Measurements from ENCODE around the gene FER. TPM values are rescaled to one million over a fixed set of nuclear protein-coding genes. Genes with fewer than 3 reads are reported as not detected.

Gene FER
- total RNA-seq, 4 donors from 2014 or later, result 13.4 to 30.0 (median 19.6) TPM

- TF ChIP-seq, protein P1, sequence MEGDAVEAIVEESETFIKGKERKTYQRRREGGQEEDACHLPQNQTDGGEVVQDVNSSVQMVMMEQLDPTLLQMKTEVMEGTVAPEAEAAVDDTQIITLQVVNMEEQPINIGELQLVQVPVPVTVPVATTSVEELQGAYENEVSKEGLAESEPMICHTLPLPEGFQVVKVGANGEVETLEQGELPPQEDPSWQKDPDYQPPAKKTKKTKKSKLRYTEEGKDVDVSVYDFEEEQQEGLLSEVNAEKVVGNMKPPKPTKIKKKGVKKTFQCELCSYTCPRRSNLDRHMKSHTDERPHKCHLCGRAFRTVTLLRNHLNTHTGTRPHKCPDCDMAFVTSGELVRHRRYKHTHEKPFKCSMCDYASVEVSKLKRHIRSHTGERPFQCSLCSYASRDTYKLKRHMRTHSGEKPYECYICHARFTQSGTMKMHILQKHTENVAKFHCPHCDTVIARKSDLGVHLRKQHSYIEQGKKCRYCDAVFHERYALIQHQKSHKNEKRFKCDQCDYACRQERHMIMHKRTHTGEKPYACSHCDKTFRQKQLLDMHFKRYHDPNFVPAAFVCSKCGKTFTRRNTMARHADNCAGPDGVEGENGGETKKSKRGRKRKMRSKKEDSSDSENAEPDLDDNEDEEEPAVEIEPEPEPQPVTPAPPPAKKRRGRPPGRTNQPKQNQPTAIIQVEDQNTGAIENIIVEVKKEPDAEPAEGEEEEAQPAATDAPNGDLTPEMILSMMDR (IDR thresholded peaks at IDR 0.05), result no peak
- TF ChIP-seq POLR2A (IDR thresholded peaks at IDR 0.05), result no peak
- no peak overlapping the region for H3K4me3 ChIP-seq
- no peak overlapping the region for H3K27ac ChIP-seq
- H3K9me3 ChIP-seq, result no peaks in the 10 kb centered on the region
- H3K27me3 ChIP-seq, result no peaks in the 10 kb centered on the region
- no peaks in the 10 kb centered on the region for H3K4me1 ChIP-seq
- no peak for DNase-seq
- WGBS, 2 donors, result 65 to 84% methylated on average over 6 to 8 of the region's 9 CpGs
- intact Hi-C loops (cut with DNase I), result no loop called here
- no peaks in the 10 kb centered on the region for H3K36me3 ChIP-seq
These were observed 475.8 kb downstream of the FER start for GRCh38 chr5:109223531-109223930.

DNA sequence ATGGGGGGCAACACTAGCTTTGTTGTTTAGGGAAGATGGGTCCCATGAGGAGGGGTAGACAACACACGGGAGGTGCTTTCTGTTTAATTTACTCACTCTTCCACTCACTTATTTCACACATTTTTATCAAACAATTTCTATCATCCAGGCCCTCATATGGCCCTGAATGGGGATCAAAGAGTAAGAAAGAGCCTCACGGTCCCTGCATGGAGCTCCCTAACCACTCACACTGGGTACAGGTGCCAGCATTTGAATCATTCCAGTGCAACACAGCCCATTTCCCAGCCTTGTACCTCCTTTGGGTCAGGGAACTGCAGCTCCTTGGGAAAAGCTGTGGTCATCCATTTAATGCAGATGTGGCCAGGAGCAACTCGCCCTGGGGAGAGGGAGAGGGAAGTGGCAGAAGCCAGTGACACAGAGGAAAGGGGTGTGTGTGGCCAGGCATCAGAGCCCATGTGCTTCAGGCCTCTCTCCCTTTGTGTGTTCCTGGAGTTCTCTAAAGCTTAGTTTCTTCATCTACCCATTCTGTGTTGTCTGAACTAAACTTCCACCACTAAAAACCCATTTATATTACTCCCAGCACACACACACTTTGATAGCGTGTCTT lies 476.7 kb downstream of the FER start:
- no peak for TF ChIP-seq POLR2A (IDR thresholded peaks at IDR 0.05)
- TF ChIP-seq, protein P1 (IDR thresholded peaks at IDR 0.05), result no peak
- Histone ChIP-seq H3K27me3 (no peaks in the 10 kb centered on the region), H3K27ac (no peak overlapping the region), H3K36me3 (no peaks in the 10 kb centered on the region), H3K9me3 (no peaks in the 10 kb centered on the region), H3K4me3 (no peak overlapping the region), H3K4me1 (no peaks in the 10 kb centered on the region)
- intact Hi-C loops (cut with DNase I), result no loop called here
- DNase-seq, result no peak
- WGBS, 2 donors, result 70 to 83% methylated on average over 4 of the region's 4 CpGs

- 64 to 68% methylated on average over 10 to 11 of the region's 11 CpGs for WGBS, 2 donors
- H3K4me3 ChIP-seq, result no peak overlapping the region
- no peak overlapping the region for H3K27ac ChIP-seq
- no peaks in the 10 kb centered on the region for H3K9me3 ChIP-seq
- intact Hi-C loops (cut with DNase I), result no loop called here
- TF ChIP-seq, protein P1 (IDR thresholded peaks at IDR 0.05), result no peak
- no peak for TF ChIP-seq POLR2A (IDR thresholded peaks at IDR 0.05)
- peaks cover 0 to 3% (median 0%) of the 10 kb centered on the region in 4 donors for H3K27me3 ChIP-seq
- H3K36me3 ChIP-seq, result no peaks in the 10 kb centered on the region
- H3K4me1 ChIP-seq, result no peaks in the 10 kb centered on the region
- no peak for DNase-seq
These were observed 478.3 kb downstream of the FER start for GRCh38 chr5:109225716-109226625.

DNA sequence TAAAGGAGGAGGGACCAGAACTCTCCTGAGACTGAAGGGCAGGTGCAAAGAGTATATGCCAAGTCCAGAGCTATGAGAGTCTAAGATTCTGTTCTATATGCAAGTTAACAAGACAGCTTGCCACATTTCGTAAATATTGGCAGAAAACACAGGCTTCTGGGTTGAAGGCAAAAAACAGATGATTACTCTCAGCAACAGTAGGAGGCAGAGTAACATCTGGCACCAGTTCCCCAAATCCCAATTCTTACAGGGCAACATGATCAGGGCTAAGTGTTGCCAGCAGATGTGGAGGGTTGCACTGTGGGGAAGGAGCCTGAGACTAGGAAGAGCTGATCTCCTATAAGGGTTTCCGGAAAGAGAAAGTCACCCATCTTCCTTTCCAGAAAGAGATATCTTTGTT lies 482.7 kb downstream of the FER start:
- intact Hi-C loops (cut with DNase I), result no loop called here
- Histone ChIP-seq H3K27ac (no peak overlapping the region), H3K4me1 (no peaks in the 10 kb centered on the region), H3K4me3 (no peak overlapping the region), H3K27me3 (peaks cover 0 to 3% (median 0%) of the 10 kb centered on the region in 4 donors), H3K36me3 (no peaks in the 10 kb centered on the region), H3K9me3 (peaks cover 0 to 6% (median 0%) of the 10 kb centered on the region in 3 donors)
- TF ChIP-seq, protein P1 (IDR thresholded peaks at IDR 0.05), result no peak
- no peak for TF ChIP-seq POLR2A (IDR thresholded peaks at IDR 0.05)
- WGBS, 2 donors, result 82 to 83% methylated on average over 2 of the region's 2 CpGs
- DNase-seq, result no peak

DNA sequence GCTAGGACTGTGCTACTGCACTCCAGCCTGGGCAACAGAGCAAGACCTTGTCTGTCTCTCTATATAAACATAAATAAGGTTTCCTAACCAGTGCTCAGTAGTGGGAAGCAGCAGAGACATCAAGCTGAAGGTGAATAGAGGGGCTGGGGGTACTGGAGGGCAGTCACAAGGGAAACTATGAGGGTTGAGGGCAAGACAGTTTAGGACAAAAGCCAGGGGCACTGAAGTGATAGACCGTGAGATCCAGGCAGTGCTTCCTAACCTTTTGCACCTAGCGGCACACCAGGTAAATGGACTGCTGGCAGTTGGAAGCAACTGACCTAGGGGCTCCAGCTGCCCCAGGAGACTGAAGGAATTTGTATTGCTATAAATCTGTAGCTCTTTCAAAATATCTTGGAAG lies 483.6 kb downstream of the FER start:
- 63 to 87% methylated on average over 2 of the region's 2 CpGs for WGBS, 2 donors
- no peak for DNase-seq

More for the DNA sequence above, 483.6 kb downstream of the FER start:
- Histone ChIP-seq H3K9me3 (peaks cover 0 to 16% (median 3%) of the 10 kb centered on the region in 3 donors), H3K4me1 (no peaks in the 10 kb centered on the region), H3K4me3 (no peak overlapping the region), H3K36me3 (no peaks in the 10 kb centered on the region), H3K27ac (no peak overlapping the region), H3K27me3 (peaks cover 0 to 3% (median 0%) of the 10 kb centered on the region in 4 donors)
- no peak for TF ChIP-seq POLR2A (IDR thresholded peaks at IDR 0.05)
- TF ChIP-seq, protein P1 (IDR thresholded peaks at IDR 0.05), result no peak
- intact Hi-C loops (cut with DNase I), result no loop called here
